Thyroid gland (tissue), 4 donors: ENCODE measurements around the gene GLYAT. TPM values are rescaled to one million over a fixed set of nuclear protein-coding genes. Genes with fewer than 3 reads are reported as not detected.

ENCODE experiments used
- DNase-seq, 2 donors: peaks; one replicate each; pipeline ENCODE4 v3.0.0-alpha.2; 2019
- H3K27ac ChIP-seq, 3 donors: fragments of 200-600 bp; sonication (generic); 1 replicate in 2 of 3; 2 replicates in 1 of 3; pipeline ENCODE4 v1.5.1; 2016 to 2019; ENCODE audit warnings: mild to moderate bottlenecking in 1 of 3, moderate library complexity in 1 of 3
- H3K27me3 ChIP-seq: fragments of 200-600 bp; sonication (generic); one replicate; pipeline ENCODE4 v1.5.1; 2019
- H3K36me3 ChIP-seq, 2 donors: fragments of 200-600 bp; sonication (generic); one replicate each; pipeline ENCODE4 v1.5.1; 2016 to 2019
- H3K4me1 ChIP-seq, 2 donors: fragments of 200-600 bp; sonication (generic); one replicate each; pipeline ENCODE4 v1.5.1; 2017 to 2019
- H3K4me3 ChIP-seq, 3 donors: fragments of 200-600 bp; sonication (generic); replicated peaks in 1 of 3; 1 replicate in 2 of 3; 2 replicates in 1 of 3; pipeline ENCODE4 v1.5.1; 2016; ENCODE audit warnings: mild to moderate bottlenecking in 1 of 3
- H3K9me3 ChIP-seq: fragments of 200-600 bp; sonication (generic); one replicate; pipeline ENCODE4 v1.5.1; 2017
- CTCF ChIP-seq, 6 experiments: fragments of 200-600 bp in 3 of 6; fragments of 450-650 bp in 3 of 6; sonication (generic) in 3 of 6; IDR thresholded peaks; one replicate each; pipeline ENCODE4 v1.5.1; 2016 to 2019; ENCODE audit warnings: antibody characterized with exemption in 6 of 6, mild to moderate bottlenecking in 2 of 6, inconsistent platforms in 1 of 6, moderate library complexity in 1 of 6
- POLR2A ChIP-seq, 2 donors: fragments of 450-650 bp; IDR thresholded peaks; one replicate each; pipeline ENCODE4 v1.6.1; 2017; ENCODE audit warnings: antibody characterized with exemption in 2 of 2, mild to moderate bottlenecking in 2 of 2, moderate library complexity in 1 of 2
- WGBS, 2 donors: methylation state at CpG; one replicate each; pipeline ENCODE4 v1.1.5; 2017; 5-methylcytosine and 5-hydroxymethylcytosine counted together
- intact Hi-C: fragments of 100-400 bp; cut with DNase I; formaldehyde crosslinking; loops from one replicate; pipeline ENCODE4 v1.15.1; 2023
- total RNA-seq, 4 donors: library from RNA; depleted of rRNA; stranded (reverse); fragments of >200 nt; gene quantifications; one replicate each; pipeline ENCODE4 v1.2.3, GENCODE V29; 2016

GLYAT gene
- total RNA-seq, 4 donors from 2014 or later = not detected

- no peak for DNase-seq
- H3K36me3 ChIP-seq = no peaks in the 10 kb centered on the region
- no peaks in the 10 kb centered on the region for H3K9me3 ChIP-seq
- no peaks in the 10 kb centered on the region for H3K27me3 ChIP-seq
- WGBS, 2 donors = 81 to 83% methylated on average over 11 of the region's 11 CpGs
- no peaks in the 10 kb centered on the region for H3K4me1 ChIP-seq
- H3K27ac ChIP-seq = no peak overlapping the region
- intact Hi-C loops = no loop called here
- H3K4me3 ChIP-seq = no peak overlapping the region
- TF ChIP-seq POLR2A (IDR thresholded peaks at IDR 0.05) (no peak), CTCF (IDR thresholded peaks at IDR 0.05) (no peak)
Observed at GRCh38 chr11:58770627-58771457, 39.1 kb upstream of the GLYAT start.

DNA sequence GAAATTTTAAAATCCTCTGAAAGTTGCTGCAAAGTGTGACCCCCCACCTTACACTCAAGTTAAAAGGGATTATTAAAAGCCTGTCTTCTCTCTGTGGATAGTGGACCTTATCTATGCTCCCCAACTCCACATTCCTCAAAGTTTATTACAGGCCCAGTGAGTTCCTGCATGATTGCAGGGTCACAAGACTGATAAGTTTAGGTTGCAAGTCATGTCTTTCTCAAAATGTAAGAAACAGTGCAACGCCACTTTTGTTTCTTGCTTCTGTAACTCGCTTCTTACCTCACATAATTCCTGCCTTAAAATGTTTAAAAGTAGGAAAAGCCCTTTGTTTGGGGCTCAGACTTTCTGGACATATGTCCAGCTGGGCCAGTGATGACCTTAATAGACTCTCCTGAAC, 38.4 kb upstream of the GLYAT start:
- intact Hi-C loops = no loop called here
- no peak for DNase-seq
- Histone ChIP-seq H3K27me3 (no peaks in the 10 kb centered on the region), H3K4me3 (no peak overlapping the region), H3K27ac (no peak overlapping the region), H3K9me3 (no peaks in the 10 kb centered on the region), H3K36me3 (no peaks in the 10 kb centered on the region), H3K4me1 (no peaks in the 10 kb centered on the region)
- TF ChIP-seq CTCF (IDR thresholded peaks at IDR 0.05) (no peak), POLR2A (IDR thresholded peaks at IDR 0.05) (no peak)
- WGBS, 2 donors = 82 to 94% methylated on average over 2 of the region's 2 CpGs

DNA sequence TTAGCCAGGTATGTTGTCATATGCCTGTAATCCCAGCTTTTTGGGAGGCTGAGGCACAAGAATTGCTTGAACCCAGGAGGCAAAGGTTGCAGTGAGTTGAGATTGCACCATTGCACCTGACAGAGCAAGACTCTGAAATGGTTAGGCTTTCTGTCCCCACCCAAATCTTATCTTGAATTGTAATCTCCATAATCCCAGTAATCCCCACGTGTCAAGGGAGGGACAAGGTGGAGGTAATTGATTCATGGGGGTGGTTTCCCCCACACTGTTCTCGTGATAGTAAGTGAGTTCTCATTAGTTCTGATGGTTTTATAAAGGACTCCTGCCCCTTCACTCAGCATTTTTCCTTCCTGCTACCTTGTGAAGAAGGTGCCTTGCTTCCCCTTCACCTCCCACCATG, 37.6 kb upstream of the GLYAT start:
- intact Hi-C loops = no loop called here
- Histone ChIP-seq H3K4me1 (no peaks in the 10 kb centered on the region), H3K36me3 (no peaks in the 10 kb centered on the region), H3K27me3 (no peaks in the 10 kb centered on the region), H3K4me3 (no peak overlapping the region), H3K9me3 (no peaks in the 10 kb centered on the region), H3K27ac (no peak overlapping the region)
- WGBS, 2 donors = 46 to 51% methylated on average over 2 of the region's 2 CpGs
- TF ChIP-seq POLR2A (IDR thresholded peaks at IDR 0.05) (no peak), CTCF (IDR thresholded peaks at IDR 0.05) (no peak)
- no peak for DNase-seq

- Histone ChIP-seq H3K4me3 (no peak overlapping the region), H3K27me3 (no peaks in the 10 kb centered on the region), H3K36me3 (no peaks in the 10 kb centered on the region), H3K4me1 (no peaks in the 10 kb centered on the region), H3K27ac (no peak overlapping the region), H3K9me3 (no peaks in the 10 kb centered on the region)
- TF ChIP-seq CTCF (IDR thresholded peaks at IDR 0.05) = no peak
- WGBS, 2 donors = 63 to 71% methylated on average over 2 of the region's 2 CpGs
- no peak for DNase-seq
- intact Hi-C loops = no loop called here
Observed at GRCh38 chr11:58768137-58768536, 36.4 kb upstream of the GLYAT start.

DNA sequence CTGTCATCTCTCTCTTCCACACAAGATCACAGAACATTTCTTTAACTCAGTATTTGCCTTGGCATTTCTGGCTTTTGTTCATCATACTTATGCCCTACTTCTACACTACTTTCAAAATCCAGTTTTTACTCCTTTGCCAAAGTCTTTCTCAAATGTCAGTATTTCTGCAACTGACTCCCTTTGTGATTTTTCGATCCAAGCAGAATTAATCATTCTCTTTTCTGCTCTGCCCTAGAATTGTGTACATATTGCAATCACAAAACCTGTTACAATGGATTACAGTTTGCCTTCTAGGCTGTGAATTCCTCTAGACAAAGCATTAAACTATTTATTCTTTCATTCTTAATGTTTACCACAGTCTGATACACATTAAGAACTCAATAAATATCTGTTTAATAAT, 33.3 kb upstream of the GLYAT start:
- Histone ChIP-seq H3K27me3 (no peaks in the 10 kb centered on the region), H3K4me1 (no peaks in the 10 kb centered on the region), H3K9me3 (no peaks in the 10 kb centered on the region), H3K27ac (no peak overlapping the region), H3K4me3 (no peak overlapping the region), H3K36me3 (no peaks in the 10 kb centered on the region)
- no peak for DNase-seq
- TF ChIP-seq POLR2A (IDR thresholded peaks at IDR 0.05) (no peak), CTCF (IDR thresholded peaks at IDR 0.05) (no peak)
- intact Hi-C loops = no loop called here
- WGBS, 2 donors = 82 to 84% methylated on average over 1 of the region's 1 CpG
